ENCODE data around the gene ARHGAP45. TPM values are rescaled to one million over a fixed set of nuclear protein-coding genes. Genes with fewer than 3 reads are reported as not detected.

Gene ARHGAP45
- total and polyA plus RNA-seq, 4 donors, result 5.1 to 17.4 (median 12.1) TPM

DNA sequence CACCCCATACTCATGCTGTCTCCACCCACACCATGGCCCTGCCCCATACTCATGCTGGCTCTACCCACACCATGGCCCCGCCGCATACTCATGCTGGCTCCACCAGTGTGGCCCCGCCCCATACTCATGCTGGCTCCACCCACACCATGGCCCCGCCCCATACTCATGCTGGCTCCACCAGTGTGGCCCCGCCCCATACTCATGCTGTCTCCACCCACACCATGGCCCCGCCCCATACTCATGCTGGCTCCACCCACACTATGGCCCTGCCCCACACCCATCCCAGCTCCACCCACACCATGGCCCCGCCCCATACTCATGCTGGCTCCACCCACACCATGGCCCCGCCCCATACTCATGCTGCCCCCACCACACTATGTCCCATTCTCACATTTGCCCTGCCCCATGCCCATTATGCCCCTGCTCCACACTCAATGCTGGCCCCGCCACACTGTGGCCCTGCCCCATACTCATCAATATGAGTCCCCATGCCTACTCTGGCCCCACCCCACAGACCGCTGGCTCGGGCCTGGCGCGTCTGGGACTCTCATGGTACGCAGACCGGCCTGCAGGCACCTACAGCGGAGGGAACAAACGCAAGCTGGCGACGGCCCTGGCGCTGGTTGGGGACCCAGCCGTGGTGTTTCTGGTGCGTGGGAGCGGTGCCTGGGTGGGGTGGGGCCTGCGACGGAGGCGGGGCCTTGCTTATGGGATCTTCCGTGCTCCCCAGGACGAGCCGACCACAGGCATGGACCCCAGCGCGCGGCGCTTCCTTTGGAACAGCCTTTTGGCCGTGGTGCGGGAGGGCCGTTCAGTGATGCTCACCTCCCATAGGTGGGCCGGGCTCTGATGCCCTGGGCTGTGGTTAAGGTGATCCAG lies 3.7 kb upstream of the ARHGAP45 start:
- Histone ChIP-seq H3K9me3 (ENCODE audit: control insufficient read depth, insufficient read depth, low read length) (peaks cover 4% of the 10 kb centered on the region), H3K27me3 (ENCODE audit: control insufficient read depth, insufficient read depth, low read length) (peaks cover 43% of the 10 kb centered on the region), H3K36me3 (ENCODE audit: control insufficient read depth, insufficient read depth, low read length) (peaks cover 15% of the 10 kb centered on the region), H3K4me3 (ENCODE audit: low read depth, low read length) (no peak overlapping the region), H3K27ac (ENCODE audit: low read depth, low read length) (no peak overlapping the region), H3K4me1 (ENCODE audit: control insufficient read depth, insufficient read depth, low read length) (peaks cover 27% of the 10 kb centered on the region)
- WGBS (ENCODE audit: insufficient coverage), result 89% methylated on average over 37 of the region's 37 CpGs
- no peak for DNase-seq (ENCODE audit: low read depth in 4 of 6, low spot score in 6 of 6)

DNA sequence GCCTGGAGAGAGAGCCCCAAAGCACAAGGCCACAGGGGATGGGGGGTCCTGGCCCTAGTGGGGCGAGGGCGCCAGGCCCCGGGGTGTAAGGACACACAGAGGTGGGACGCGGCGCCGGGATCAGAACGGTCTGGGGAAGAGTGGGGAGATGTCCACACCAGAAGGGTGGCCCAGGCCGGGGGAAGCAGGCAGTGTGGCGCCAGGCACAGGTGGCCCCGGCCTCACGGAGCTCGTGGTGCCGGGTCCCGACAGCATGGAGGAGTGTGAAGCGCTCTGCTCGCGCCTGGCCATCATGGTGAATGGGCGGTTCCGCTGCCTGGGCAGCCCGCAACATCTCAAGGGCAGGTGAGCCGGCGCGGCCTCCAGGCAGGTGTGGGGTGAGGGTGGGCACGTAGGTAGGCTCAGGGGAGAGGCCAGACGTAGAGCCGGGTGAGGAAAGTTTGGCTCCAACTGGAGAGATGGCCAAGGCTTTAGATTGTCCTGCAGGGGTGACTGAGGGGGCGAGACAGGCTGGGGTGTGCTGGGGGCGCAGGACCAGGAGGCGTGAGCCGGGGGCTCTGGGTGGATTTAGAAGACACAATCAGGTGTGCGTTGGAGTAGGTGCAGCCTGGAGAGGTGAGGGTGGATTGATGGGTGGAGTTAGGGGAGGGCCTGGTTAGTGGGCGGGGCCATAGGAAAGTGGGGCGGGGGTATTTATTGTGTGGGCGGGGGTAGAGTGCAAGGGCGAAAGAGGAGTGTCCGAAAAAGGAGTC lies 2.9 kb upstream of the ARHGAP45 start:
- Histone ChIP-seq H3K27ac (ENCODE audit: low read depth, low read length) (no peak overlapping the region), H3K27me3 (ENCODE audit: control insufficient read depth, insufficient read depth, low read length) (peaks cover 52% of the 10 kb centered on the region), H3K36me3 (ENCODE audit: control insufficient read depth, insufficient read depth, low read length) (peaks cover 15% of the 10 kb centered on the region), H3K9me3 (ENCODE audit: control insufficient read depth, insufficient read depth, low read length) (no peaks in the 10 kb centered on the region), H3K4me1 (ENCODE audit: control insufficient read depth, insufficient read depth, low read length) (peaks cover 27% of the 10 kb centered on the region), H3K4me3 (ENCODE audit: low read depth, low read length) (no peak overlapping the region)
- 79% methylated on average over 34 of the region's 37 CpGs for WGBS (ENCODE audit: insufficient coverage)
- DNase-seq (ENCODE audit: low read depth in 4 of 6, low spot score in 6 of 6), result no peak

GRCh38 chr19:1064661-1065605 lies 2.0 kb upstream of the ARHGAP45 start:
- peaks cover 60% of the 10 kb centered on the region for H3K27me3 ChIP-seq (ENCODE audit: control insufficient read depth, insufficient read depth, low read length)
- peak in 3 of 6 donors; percentile 7 to 63 (median 56) for DNase-seq (ENCODE audit: low read depth in 4 of 6, low spot score in 6 of 6)
- no peaks in the 10 kb centered on the region for H3K9me3 ChIP-seq (ENCODE audit: control insufficient read depth, insufficient read depth, low read length)
- H3K4me3 ChIP-seq (ENCODE audit: low read depth, low read length), result no peak overlapping the region
- H3K27ac ChIP-seq (ENCODE audit: low read depth, low read length), result no peak overlapping the region
- WGBS (ENCODE audit: insufficient coverage), result 8% methylated on average over 59 of the region's 60 CpGs
- H3K36me3 ChIP-seq (ENCODE audit: control insufficient read depth, insufficient read depth, low read length), result peaks cover 15% of the 10 kb centered on the region
- peaks cover 27% of the 10 kb centered on the region for H3K4me1 ChIP-seq (ENCODE audit: control insufficient read depth, insufficient read depth, low read length)

- no peak overlapping the region for H3K4me3 ChIP-seq (ENCODE audit: low read depth, low read length)
- no peak overlapping the region for H3K27ac ChIP-seq (ENCODE audit: low read depth, low read length)
- DNase-seq (ENCODE audit: low read depth in 4 of 6, low spot score in 6 of 6), result no peak
- H3K9me3 ChIP-seq (ENCODE audit: control insufficient read depth, insufficient read depth, low read length), result no peaks in the 10 kb centered on the region
- 58% methylated on average over 17 of the region's 17 CpGs for WGBS (ENCODE audit: insufficient coverage)
- H3K36me3 ChIP-seq (ENCODE audit: control insufficient read depth, insufficient read depth, low read length), result peaks cover 15% of the 10 kb centered on the region
- H3K27me3 ChIP-seq (ENCODE audit: control insufficient read depth, insufficient read depth, low read length), result peaks cover 67% of the 10 kb centered on the region
- H3K4me1 ChIP-seq (ENCODE audit: control insufficient read depth, insufficient read depth, low read length), result peaks cover 28% of the 10 kb centered on the region
Measured at GRCh38 chr19:1065606-1066109, 1.3 kb upstream of the ARHGAP45 start.

- Histone ChIP-seq H3K27me3 (ENCODE audit: control insufficient read depth, insufficient read depth, low read length) (peaks cover 72% of the 10 kb centered on the region), H3K4me3 (ENCODE audit: low read depth, low read length) (no peak overlapping the region), H3K27ac (ENCODE audit: low read depth, low read length) (no peak overlapping the region), H3K9me3 (ENCODE audit: control insufficient read depth, insufficient read depth, low read length) (no peaks in the 10 kb centered on the region), H3K4me1 (ENCODE audit: control insufficient read depth, insufficient read depth, low read length) (peaks cover 32% of the 10 kb centered on the region), H3K36me3 (ENCODE audit: control insufficient read depth, insufficient read depth, low read length) (peaks cover 15% of the 10 kb centered on the region)
- no peak for DNase-seq (ENCODE audit: low read depth in 4 of 6, low spot score in 6 of 6)
- WGBS (ENCODE audit: insufficient coverage), result 45% methylated on average over 14 of the region's 17 CpGs
Measured at GRCh38 chr19:1066251-1066747, 668 bp upstream of the ARHGAP45 start.

GRCh38 chr19:1067341-1067957 lies 482 bp downstream of the ARHGAP45 start:
- Histone ChIP-seq H3K4me3 (ENCODE audit: low read depth, low read length) (no peak overlapping the region), H3K27me3 (ENCODE audit: control insufficient read depth, insufficient read depth, low read length) (peaks cover 81% of the 10 kb centered on the region), H3K4me1 (ENCODE audit: control insufficient read depth, insufficient read depth, low read length) (peaks cover 35% of the 10 kb centered on the region), H3K27ac (ENCODE audit: low read depth, low read length) (no peak overlapping the region), H3K9me3 (ENCODE audit: control insufficient read depth, insufficient read depth, low read length) (no peaks in the 10 kb centered on the region), H3K36me3 (ENCODE audit: control insufficient read depth, insufficient read depth, low read length) (peaks cover 8% of the 10 kb centered on the region)
- no peak for DNase-seq (ENCODE audit: low read depth in 4 of 6, low spot score in 6 of 6)
- 5% methylated on average over 34 of the region's 38 CpGs for WGBS (ENCODE audit: insufficient coverage)

- Histone ChIP-seq H3K27ac (ENCODE audit: low read depth, low read length) (no peak overlapping the region), H3K27me3 (ENCODE audit: control insufficient read depth, insufficient read depth, low read length) (peaks cover 84% of the 10 kb centered on the region), H3K9me3 (ENCODE audit: control insufficient read depth, insufficient read depth, low read length) (no peaks in the 10 kb centered on the region), H3K4me1 (ENCODE audit: control insufficient read depth, insufficient read depth, low read length) (peaks cover 35% of the 10 kb centered on the region), H3K4me3 (ENCODE audit: low read depth, low read length) (no peak overlapping the region), H3K36me3 (ENCODE audit: control insufficient read depth, insufficient read depth, low read length) (peaks cover 6% of the 10 kb centered on the region)
- WGBS (ENCODE audit: insufficient coverage), result 89% methylated on average over 38 of the region's 45 CpGs
- no peak for DNase-seq (ENCODE audit: low read depth in 4 of 6, low spot score in 6 of 6)
Measured at GRCh38 chr19:1068009-1069001, 1.3 kb downstream of the ARHGAP45 start.

All from spinal cord (tissue), 10 donors.